Thoracic aorta (tissue), 2 donors: ENCODE measurements around the gene PAK1. TPM values are rescaled to one million over a fixed set of nuclear protein-coding genes. Genes with fewer than 3 reads are reported as not detected.

Experiments used
- ATAC-seq: fragments of 150-250 bp; one replicate; pipeline ENCODE4 v1.8.0; 2017; ENCODE audit warnings: low read depth; ENCODE audit not compliant: insufficient number of reproducible peaks, low FRiP score
- DNase-seq: peaks from one replicate; pipeline ENCODE4 v3.0.0-alpha.2; 2020; ENCODE audit warnings: low spot score
- H3K27ac ChIP-seq, 2 donors: fragments of 200-600 bp; sonication (generic); 1 replicate in 1 of 2; 2 replicates in 1 of 2; pipeline ENCODE4 v1.5.1; 2016; ENCODE audit warnings: mild to moderate bottlenecking in 2 of 2, moderate library complexity in 2 of 2
- H3K27me3 ChIP-seq: fragments of 200-600 bp; sonication (generic); replicated peaks from 2 replicates; pipeline ENCODE4 v1.6.0; 2016; ENCODE audit warnings: mild to moderate bottlenecking; ENCODE audit not compliant: insufficient read depth
- H3K36me3 ChIP-seq: fragments of 200-600 bp; sonication (generic); one replicate; pipeline ENCODE4 v1.5.1; 2016
- H3K4me1 ChIP-seq, 2 donors: fragments of 200-600 bp; sonication (generic); 1 replicate in 1 of 2; 2 replicates in 1 of 2; pipeline versions ENCODE4 v1.5.1 to v1.6.0; 2016; ENCODE audit warnings: low read depth in 2 of 2, mild to moderate bottlenecking in 1 of 2; ENCODE audit not compliant: control insufficient read depth in 1 of 2
- H3K4me3 ChIP-seq: fragments of 200-600 bp; sonication (generic); 2 replicates; pipeline ENCODE4 v1.5.1; 2016; ENCODE audit warnings: mild to moderate bottlenecking
- H3K9me3 ChIP-seq: fragments of 200-600 bp; sonication (generic); 2 replicates; pipeline ENCODE4 v1.5.1; 2016
- total RNA-seq, 2 donors: library from RNA; depleted of rRNA; stranded (reverse); fragments of >200 nt; gene quantifications; one replicate each; pipeline versions ENCODE4 v1.1.0 to v1.2.3, GENCODE V29; 2016
- TF ChIP-seq, protein P1 (sequence below): fragments of 200-600 bp; sonication (generic); IDR thresholded peaks from one replicate; pipeline ENCODE4 v1.5.1; 2019; ENCODE audit warnings: antibody characterized with exemption

PAK1 gene
- total RNA-seq, 2 donors from 2014 or later: 29.4 to 48.3 TPM

DNA sequence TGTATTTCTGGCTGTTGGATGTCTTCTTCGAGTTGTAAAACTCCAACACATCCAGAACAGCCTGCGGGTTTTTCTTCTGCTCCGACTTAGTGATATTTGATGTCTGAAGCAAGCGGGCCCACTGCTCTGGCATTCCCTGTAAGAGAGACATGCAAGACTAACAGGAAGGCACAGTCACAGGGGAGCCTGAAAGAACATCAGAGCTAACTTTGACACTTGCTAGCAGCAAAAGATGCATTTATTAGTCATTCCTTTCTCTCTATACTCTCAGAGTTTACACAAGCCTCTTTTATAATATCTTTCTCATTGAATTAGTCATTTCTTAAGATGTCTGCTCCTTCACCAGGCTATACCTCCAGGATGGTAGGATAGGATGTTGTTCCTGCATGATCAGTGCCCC, 94.6 kb downstream of the PAK1 start:
- ATAC-seq (no peak), DNase-seq (no peak)
- TF ChIP-seq, protein P1, sequence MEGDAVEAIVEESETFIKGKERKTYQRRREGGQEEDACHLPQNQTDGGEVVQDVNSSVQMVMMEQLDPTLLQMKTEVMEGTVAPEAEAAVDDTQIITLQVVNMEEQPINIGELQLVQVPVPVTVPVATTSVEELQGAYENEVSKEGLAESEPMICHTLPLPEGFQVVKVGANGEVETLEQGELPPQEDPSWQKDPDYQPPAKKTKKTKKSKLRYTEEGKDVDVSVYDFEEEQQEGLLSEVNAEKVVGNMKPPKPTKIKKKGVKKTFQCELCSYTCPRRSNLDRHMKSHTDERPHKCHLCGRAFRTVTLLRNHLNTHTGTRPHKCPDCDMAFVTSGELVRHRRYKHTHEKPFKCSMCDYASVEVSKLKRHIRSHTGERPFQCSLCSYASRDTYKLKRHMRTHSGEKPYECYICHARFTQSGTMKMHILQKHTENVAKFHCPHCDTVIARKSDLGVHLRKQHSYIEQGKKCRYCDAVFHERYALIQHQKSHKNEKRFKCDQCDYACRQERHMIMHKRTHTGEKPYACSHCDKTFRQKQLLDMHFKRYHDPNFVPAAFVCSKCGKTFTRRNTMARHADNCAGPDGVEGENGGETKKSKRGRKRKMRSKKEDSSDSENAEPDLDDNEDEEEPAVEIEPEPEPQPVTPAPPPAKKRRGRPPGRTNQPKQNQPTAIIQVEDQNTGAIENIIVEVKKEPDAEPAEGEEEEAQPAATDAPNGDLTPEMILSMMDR: no peak
- Histone ChIP-seq H3K9me3 (no peaks in the 10 kb centered on the region), H3K27me3 (no peaks in the 10 kb centered on the region), H3K4me1 (peaks cover 4 to 5% of the 10 kb centered on the region in 2 donors), H3K27ac (no peak overlapping the region), H3K4me3 (no peak overlapping the region), H3K36me3 (peaks cover 3% of the 10 kb centered on the region)

DNA sequence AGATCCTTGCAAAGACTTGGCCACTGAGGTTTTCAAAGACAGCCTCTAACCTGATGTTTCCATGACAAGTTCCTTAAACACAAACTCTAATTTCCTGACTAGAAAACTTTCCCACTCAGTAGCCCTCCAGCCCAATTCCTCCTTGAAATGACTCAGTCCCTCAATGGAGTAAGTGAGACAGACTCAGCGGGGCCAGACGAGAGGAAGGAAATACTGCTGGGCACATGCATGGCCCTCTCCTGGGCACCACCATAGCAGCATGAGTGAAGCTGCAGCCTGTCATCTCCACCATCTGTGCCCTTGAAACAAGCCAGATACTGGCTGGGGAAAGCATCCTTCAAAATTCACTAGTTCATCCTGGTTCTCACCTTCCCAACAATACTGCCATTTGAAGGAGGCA, 96.2 kb downstream of the PAK1 start:
- H3K27me3 ChIP-seq: no peaks in the 10 kb centered on the region

DNA sequence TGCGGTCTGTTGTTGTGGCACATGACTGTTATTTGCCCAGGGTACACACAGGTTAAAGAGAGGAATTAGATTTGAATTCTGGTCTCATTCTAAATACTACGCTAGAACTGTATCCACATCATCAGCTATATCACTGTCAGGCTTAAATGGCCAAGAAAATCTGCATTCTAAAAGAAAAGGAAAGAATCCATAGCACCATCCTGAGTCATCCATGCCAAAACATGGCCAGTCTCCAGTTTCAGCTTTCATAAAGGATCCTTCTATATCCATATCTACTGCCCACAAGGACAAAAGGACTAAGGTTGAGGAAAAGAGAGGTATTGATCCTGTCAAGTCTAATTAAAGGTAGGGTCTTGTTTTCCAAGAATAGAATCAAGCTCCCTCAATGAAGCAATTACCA, 98.8 kb downstream of the PAK1 start:
- Histone ChIP-seq H3K36me3 (peaks cover 3% of the 10 kb centered on the region), H3K4me1 (no peaks in the 10 kb centered on the region), H3K4me3 (no peak overlapping the region), H3K27ac (no peak overlapping the region), H3K27me3 (no peaks in the 10 kb centered on the region), H3K9me3 (no peaks in the 10 kb centered on the region)
- TF ChIP-seq, protein P1: no peak
- no peak for ATAC-seq
- no peak for DNase-seq

More for the DNA sequence above, 96.2 kb downstream of the PAK1 start:
- DNase-seq (no peak), ATAC-seq (no peak)
- Histone ChIP-seq H3K36me3 (peaks cover 3% of the 10 kb centered on the region), H3K27ac (no peak overlapping the region), H3K4me1 (peaks cover 4 to 5% of the 10 kb centered on the region in 2 donors), H3K9me3 (no peaks in the 10 kb centered on the region), H3K4me3 (no peak overlapping the region)
- TF ChIP-seq, protein P1: no peak

DNA sequence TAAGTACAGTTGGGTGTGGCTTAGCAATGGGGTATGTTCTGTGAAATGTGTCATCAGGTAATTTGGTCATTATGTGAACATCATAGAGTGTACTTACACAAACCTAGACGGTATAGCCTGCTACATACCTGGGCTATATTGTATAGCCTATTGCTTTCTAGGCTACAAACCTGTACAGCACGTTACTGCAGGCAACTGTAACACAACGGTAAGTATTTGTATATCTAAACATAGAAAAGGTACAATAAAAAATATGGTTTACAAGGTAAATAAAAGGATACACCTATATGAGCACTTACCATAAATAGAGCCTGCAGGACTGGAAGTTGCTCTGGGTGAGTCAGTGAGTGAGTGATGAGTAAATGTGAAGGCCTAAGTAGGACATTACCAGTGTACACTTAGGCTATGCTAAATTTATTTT, 99.3 kb downstream of the PAK1 start:
- H3K27ac ChIP-seq: no peak overlapping the region
- H3K9me3 ChIP-seq: no peaks in the 10 kb centered on the region
- H3K27me3 ChIP-seq: no peaks in the 10 kb centered on the region
- ATAC-seq (no peak), DNase-seq (no peak)
- H3K4me3 ChIP-seq: no peak overlapping the region
- H3K36me3 ChIP-seq: peaks cover 3% of the 10 kb centered on the region
- TF ChIP-seq, protein P1: no peak
- H3K4me1 ChIP-seq: no peaks in the 10 kb centered on the region

DNA sequence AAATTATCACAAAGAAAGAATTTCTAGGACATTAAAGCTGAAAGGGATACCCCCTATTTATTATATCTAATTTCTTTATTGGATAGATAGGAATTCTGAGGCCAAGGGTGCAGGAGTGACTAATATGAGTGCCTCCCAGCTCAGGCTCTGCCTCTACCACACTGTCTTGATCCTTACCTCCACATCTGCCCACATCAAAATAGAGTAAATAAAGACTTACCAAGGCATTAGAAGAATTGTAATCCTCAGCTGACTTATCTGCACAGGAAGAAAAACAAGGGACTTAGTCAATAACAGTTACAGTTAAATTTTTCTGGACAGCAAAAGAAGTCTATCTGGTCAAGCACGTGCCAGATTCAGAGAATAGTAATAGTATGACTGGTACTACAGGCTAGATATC, 99.8 kb downstream of the PAK1 start:
- ATAC-seq: no peak

More for the DNA sequence above, 99.8 kb downstream of the PAK1 start:
- DNase-seq: no peak
- H3K9me3 ChIP-seq: no peaks in the 10 kb centered on the region
- no peaks in the 10 kb centered on the region for H3K4me1 ChIP-seq
- H3K4me3 ChIP-seq: no peak overlapping the region
- TF ChIP-seq, protein P1: no peak
- no peaks in the 10 kb centered on the region for H3K27me3 ChIP-seq
- peaks cover 2% of the 10 kb centered on the region for H3K36me3 ChIP-seq
- no peak overlapping the region for H3K27ac ChIP-seq
